ENCODE data around the gene RPL36. TPM values are rescaled to one million over a fixed set of nuclear protein-coding genes. Genes with fewer than 3 reads are reported as not detected.
"Not testable (repeated sequence)": the region's sequence is repeated elsewhere in the genome, so short reads cannot be mapped to it uniquely, and the experiment has no call there.

The RPL36 gene
- total RNA-seq, 1 experiment from 2014 or later = 951 TPM

- Histone ChIP-seq H3K36me3 (ENCODE audit: control insufficient read depth, insufficient read depth, low read length) (no peaks in the 10 kb centered on the region), H3K9me3 (no peaks in the 10 kb centered on the region), H3K4me3 (ENCODE audit: low read depth, low read length) (peak within 1 kb of the TSS; percentile 98), H3K4me1 (no peaks in the 10 kb centered on the region), H3K27me3 (replicated peaks; ENCODE audit: control insufficient read depth, insufficient read depth, low read length) (no peaks in the 10 kb centered on the region)
- BruUV-seq (replicated peaks) = no TSS peak
- Mint-ChIP-seq H3K36me3 (ENCODE audit: insufficient read depth, unreplicated experiment) (peaks cover 50% of the 10 kb centered on the region), H3K9me3 (ENCODE audit: unreplicated experiment) (no peaks in the 10 kb centered on the region), H3K27ac (ENCODE audit: unreplicated experiment) (peak within 1 kb of the TSS; percentile 93), H3K27me3 (ENCODE audit: insufficient read depth, unreplicated experiment) (no peaks in the 10 kb centered on the region), H3K4me1 (ENCODE audit: low read depth, unreplicated experiment) (no peaks in the 10 kb centered on the region), H3K4me3 (ENCODE audit: unreplicated experiment) (peak within 1 kb of the TSS; percentile 84)
- peak; percentile 77 to 88 for TF ChIP-seq CTCF (IDR thresholded peaks at IDR 0.05; ENCODE audit: insufficient read depth in 1 of 2, low read depth in 1 of 2, low read length in 1 of 2, severe bottlenecking in 1 of 2, unreplicated experiment in 1 of 2)
- POLR2A ChIA-PET = interaction anchor here (0.5 to 1.1 kb wide), 10 partner anchors 17 to 290 kb away, joined by 3 to 24 read pairs (median 8); partner anchors contain the start of genes NDUFA11 and RPL36
- intact Hi-C loops (cut with micrococcal nuclease; ENCODE audit: unreplicated experiment) = loop anchor here (5.0 kb wide), 1 partner anchor 72 kb away; the partner anchor contains the start of gene DUS3L
- CTCF ChIA-PET = interaction anchor here (1.0 to 1.3 kb wide), 4 partner anchors 30 to 84 kb away, joined by 4 to 8 read pairs (median 6); partner anchors contain the start of gene RPL36
- peak; percentile 97 for DNase-seq
These were observed 30.1 kb downstream of the RPL36 start, which contains the start of the genes CATSPERD and LONP1 for GRCh38 chr19:5719961-5720790. TSS of gene CATSPERD (plus strand) at chr19:5720637. CDS start at chr19:5720738, 101 bp downstream. TSS of gene LONP1 (minus strand) at chr19:5720146. CDS start at chr19:5720132, 14 bp downstream.

GRCh38 chr19:5727453-5728050 lies 37.5 kb downstream of the RPL36 start:
- intact Hi-C loops (cut with micrococcal nuclease; ENCODE audit: unreplicated experiment) = no loop called here
- Mint-ChIP-seq H3K4me3 (ENCODE audit: unreplicated experiment) (no peak overlapping the region), H3K27me3 (ENCODE audit: insufficient read depth, unreplicated experiment) (no peaks in the 10 kb centered on the region), H3K36me3 (ENCODE audit: insufficient read depth, unreplicated experiment) (peaks cover 5% of the 10 kb centered on the region), H3K9me3 (ENCODE audit: unreplicated experiment) (no peaks in the 10 kb centered on the region), H3K4me1 (ENCODE audit: low read depth, unreplicated experiment) (no peaks in the 10 kb centered on the region), H3K27ac (ENCODE audit: unreplicated experiment) (no peak overlapping the region)
- ChIA-PET POLR2A (interaction anchor here (0.6 kb wide), 1 partner anchor 38 kb away, joined by 3 read pairs; no protein-coding TSS in a partner anchor), CTCF (interaction anchor here (1.1 kb wide), 1 partner anchor 76 kb away, joined by 4 read pairs; no protein-coding TSS in a partner anchor)
- no peak for TF ChIP-seq CTCF (IDR thresholded peaks at IDR 0.05; ENCODE audit: insufficient read depth in 1 of 2, low read depth in 1 of 2, low read length in 1 of 2, severe bottlenecking in 1 of 2, unreplicated experiment in 1 of 2)
- Histone ChIP-seq H3K27me3 (replicated peaks; ENCODE audit: control insufficient read depth, insufficient read depth, low read length) (no peaks in the 10 kb centered on the region), H3K4me1 (no peaks in the 10 kb centered on the region), H3K9me3 (peaks cover 10% of the 10 kb centered on the region), H3K36me3 (ENCODE audit: control insufficient read depth, insufficient read depth, low read length) (no peaks in the 10 kb centered on the region), H3K4me3 (ENCODE audit: low read depth, low read length) (no peak overlapping the region)
- no peak for DNase-seq
- no TSS peak for BruUV-seq (replicated peaks)

- H3K27me3 ChIP-seq (replicated peaks; ENCODE audit: control insufficient read depth, insufficient read depth, low read length); intact Hi-C loops (cut with micrococcal nuclease; ENCODE audit: unreplicated experiment); H3K4me3 ChIP-seq (ENCODE audit: low read depth, low read length); H3K4me3 Mint-ChIP-seq (ENCODE audit: unreplicated experiment); H3K27me3 Mint-ChIP-seq (ENCODE audit: insufficient read depth, unreplicated experiment); H3K36me3 ChIP-seq (ENCODE audit: control insufficient read depth, insufficient read depth, low read length); H3K9me3 Mint-ChIP-seq (ENCODE audit: unreplicated experiment); H3K36me3 Mint-ChIP-seq (ENCODE audit: insufficient read depth, unreplicated experiment); H3K4me1 ChIP-seq; H3K4me1 Mint-ChIP-seq (ENCODE audit: low read depth, unreplicated experiment); POLR2A ChIA-PET; DNase-seq; H3K27ac Mint-ChIP-seq (ENCODE audit: unreplicated experiment); BruUV-seq (replicated peaks); CTCF ChIA-PET: not testable (repeated sequence)
- peaks cover 10% of the 10 kb centered on the region for H3K9me3 ChIP-seq
These were observed 43.1 kb downstream of the RPL36 start for GRCh38 chr19:5733172-5733571.

Data from Caco-2 (cell line).